Measurements from ENCODE around the gene RAI1. TPM values are rescaled to one million over a fixed set of nuclear protein-coding genes. Genes with fewer than 3 reads are reported as not detected.

The RAI1 gene
- polyA plus RNA-seq, 1 donor from 2014 or later: 3.0 TPM

DNA sequence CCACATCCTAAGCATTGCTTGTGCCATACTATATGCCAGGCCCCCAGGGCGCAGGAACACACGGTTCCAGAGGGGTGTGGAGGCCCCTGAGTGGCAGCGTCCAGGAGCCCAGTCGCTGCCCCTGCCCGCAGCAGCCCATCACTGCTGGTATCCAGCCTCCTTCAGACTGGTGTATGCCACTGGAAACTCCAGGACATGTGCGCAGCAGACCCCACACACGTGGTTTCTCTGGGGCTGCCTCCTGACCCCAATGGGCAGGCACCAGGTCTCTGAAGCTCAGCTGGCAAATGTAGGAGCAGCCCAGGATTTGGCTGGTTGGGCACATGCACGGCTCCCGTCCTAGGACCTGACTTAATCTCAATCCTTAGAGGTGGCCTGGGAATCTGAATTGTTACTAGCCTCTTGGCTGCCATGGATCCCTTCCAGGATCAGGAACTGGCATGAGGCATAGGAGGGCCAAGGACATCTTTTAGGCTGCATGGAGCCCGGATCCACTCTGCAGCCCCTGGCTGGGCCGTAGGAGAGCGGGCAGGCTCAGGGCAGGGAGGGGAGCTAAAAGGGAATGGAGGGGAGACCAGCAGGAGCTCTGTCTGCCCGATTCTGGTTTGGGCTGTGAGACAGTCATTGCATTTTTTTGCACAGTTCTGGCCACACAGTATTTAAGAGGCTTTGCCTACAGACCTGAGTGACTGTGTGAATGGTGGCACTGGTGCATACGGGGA, 62.3 kb downstream of the RAI1 start:
- H3K9me3 Mint-ChIP-seq: no peaks in the 10 kb centered on the region
- no peaks in the 10 kb centered on the region for H3K27me3 Mint-ChIP-seq
- no peaks in the 10 kb centered on the region for H3K36me3 Mint-ChIP-seq
- H3K4me1 Mint-ChIP-seq: peaks cover 0 to 5% (median 5%) of the 10 kb centered on the region in 3 donors
- no peak overlapping the region for H3K4me3 Mint-ChIP-seq
- no peak overlapping the region for H3K27ac Mint-ChIP-seq

DNA sequence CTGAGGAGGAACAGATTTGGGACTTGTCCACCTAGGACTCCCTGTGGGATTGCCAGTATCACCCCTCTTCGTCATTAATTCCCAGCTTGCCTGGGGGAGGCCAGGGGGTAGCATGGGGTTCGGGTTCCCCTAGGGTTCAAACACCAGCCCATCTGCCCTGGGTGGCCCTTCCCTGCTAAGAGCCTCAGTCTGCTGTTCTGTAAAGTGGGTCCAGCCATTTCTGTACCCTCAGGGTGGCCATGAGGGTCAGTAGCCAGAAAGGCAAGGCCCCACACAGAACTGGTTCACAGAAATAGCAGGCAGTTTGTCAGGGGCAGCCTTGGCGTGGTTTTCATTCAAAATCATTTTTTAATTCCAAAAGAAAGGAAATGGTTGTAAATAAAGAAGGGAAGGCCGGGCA, 62.9 kb downstream of the RAI1 start:
- H3K27ac Mint-ChIP-seq: no peak overlapping the region

DNA sequence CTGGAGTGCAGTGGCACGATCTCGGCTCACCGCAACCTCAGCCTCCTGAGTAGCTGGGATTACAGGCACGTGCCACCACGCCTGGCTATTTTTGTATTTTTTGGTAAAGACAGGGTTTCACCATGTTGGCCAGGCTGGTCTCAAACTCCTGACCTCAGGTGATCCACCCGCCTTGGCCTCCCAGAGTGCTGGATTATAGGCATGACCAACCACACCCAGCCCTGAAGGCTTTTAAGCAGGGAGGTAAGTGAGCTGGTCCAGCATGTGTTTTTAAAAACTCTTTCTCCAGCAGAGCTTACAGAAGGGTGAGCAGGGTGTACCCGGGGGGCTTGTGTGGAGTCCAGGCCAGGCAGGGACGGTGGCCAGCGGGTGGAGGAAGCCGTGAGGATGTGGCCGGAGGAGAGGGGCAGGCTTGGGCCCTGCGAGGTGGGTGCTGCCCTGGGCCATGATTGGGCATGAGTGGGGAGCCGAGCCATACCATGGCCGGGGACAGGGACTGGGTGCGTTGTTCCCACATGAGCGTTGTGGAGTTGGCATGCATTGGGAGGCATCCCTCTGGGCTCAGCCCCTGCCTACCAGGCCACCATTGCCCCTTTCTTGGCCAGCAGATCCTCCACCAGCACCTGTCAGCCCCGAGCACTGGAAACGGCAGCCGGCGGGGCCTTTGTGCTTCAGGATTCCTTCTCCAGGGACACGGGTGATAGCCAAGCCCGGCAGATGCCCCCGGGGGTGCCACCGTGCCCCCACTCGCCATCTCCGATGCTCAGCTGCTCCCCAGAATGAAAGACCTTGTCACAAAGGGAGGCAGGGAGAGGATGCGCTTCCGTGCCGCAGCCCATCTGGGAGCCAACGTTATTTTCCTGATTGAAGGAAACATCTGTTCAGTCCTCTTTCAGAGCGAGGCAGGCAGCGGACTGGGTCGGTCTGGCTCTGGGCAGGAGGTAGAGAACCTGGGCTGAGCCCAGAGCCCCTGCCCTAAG, 64.5 kb downstream of the RAI1 start:
- Mint-ChIP-seq H3K36me3 (no peaks in the 10 kb centered on the region), H3K4me1 (peaks cover 14 to 20% (median 20%) of the 10 kb centered on the region in 3 donors), H3K27ac (no peak overlapping the region), H3K4me3 (peak overlapping the region in 1 of 4 donors; percentile 23), H3K27me3 (no peaks in the 10 kb centered on the region), H3K9me3 (no peaks in the 10 kb centered on the region)

More for the DNA sequence above, 62.9 kb downstream of the RAI1 start:
- Mint-ChIP-seq H3K9me3 (no peaks in the 10 kb centered on the region), H3K27me3 (no peaks in the 10 kb centered on the region), H3K36me3 (no peaks in the 10 kb centered on the region), H3K4me3 (no peak overlapping the region), H3K4me1 (peaks cover under 1 to 7% (median 6%) of the 10 kb centered on the region in 3 donors)

DNA sequence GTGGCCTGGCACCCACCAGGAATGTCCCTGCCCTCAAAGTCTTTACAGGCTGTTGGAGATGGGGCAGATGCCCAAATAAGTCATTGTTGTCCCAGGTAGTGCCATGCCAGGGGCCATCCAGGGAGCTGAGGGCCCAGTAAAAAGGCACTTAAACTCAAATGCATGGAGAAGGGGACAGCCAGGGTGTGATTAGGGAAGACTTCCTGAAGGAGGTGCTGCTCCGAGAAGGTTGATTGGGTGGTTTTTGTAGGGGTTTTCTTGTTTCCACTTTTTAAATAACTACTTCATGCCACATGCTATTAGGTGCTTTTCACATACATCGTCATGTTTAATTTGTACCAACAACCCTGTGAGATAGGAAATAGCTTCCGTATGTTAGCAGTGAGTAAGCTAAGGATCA, 66.9 kb downstream of the RAI1 start:
- Mint-ChIP-seq H3K9me3 (no peaks in the 10 kb centered on the region), H3K27me3 (no peaks in the 10 kb centered on the region), H3K4me1 (peaks cover 25 to 35% (median 34%) of the 10 kb centered on the region in 3 donors), H3K27ac (peak overlapping the region; percentile 87 to 96 (median 93)), H3K4me3 (peak overlapping the region; percentile 87 to 99 (median 95)), H3K36me3 (no peaks in the 10 kb centered on the region)

DNA sequence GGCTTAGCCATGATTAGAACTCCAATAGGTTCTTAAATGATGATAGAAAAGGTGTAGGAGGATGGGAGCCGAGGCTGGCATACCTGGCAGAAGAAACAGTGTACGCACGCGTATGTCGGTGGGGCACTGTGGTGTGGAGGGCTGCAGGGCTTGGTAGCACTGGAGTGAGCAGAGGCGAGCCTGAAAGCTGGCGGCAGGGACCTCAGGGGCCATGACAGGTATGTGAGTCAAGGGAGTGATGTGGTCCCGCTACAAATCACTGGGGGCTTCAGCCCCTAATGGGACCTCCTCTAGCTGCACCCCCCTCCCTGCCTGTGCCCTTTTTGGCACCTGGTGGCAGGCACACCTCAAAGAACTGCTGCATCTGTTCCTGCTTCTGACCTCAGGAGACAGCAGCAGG, 67.3 kb downstream of the RAI1 start:
- peaks cover 28 to 37% (median 36%) of the 10 kb centered on the region in 3 donors for H3K4me1 Mint-ChIP-seq
- peak overlapping the region; percentile 87 to 96 (median 93) for H3K27ac Mint-ChIP-seq
- no peaks in the 10 kb centered on the region for H3K36me3 Mint-ChIP-seq

DNA sequence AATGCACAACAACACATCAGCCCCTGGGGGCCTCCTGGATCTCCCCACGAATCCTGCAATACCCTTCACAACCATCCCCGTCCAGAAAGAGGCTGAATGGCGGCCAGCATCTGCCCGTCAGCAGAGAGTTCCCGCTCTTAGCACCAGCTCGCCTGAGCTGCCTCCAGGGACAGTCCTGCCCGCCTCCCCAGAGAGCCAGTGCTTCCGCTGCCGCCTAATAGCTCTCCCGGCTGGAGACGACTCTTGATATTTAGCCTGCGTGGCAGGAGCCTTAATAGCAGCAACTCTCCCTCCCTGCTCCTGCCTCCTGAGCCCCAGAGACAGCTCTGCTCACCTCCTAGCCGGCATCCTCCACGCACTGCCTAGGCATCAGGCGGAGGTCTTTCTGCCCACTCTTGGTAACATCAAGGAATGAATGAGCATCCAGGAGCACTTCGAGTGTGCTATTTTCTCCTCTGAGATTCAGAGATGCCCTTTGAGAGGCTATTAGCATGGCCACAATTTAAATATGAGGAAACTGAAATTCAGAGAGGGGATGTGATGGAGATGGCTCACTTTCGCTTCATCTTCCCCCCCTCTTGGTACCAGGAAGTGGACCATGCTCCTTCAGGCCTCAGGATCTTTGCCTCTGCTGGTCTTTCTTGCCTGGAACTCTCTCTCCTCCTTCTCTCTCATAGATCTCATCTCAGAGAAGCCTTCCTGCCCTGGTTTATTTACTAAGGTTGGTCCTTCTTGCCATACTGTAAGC, 67.9 kb downstream of the RAI1 start:
- no peaks in the 10 kb centered on the region for H3K27me3 Mint-ChIP-seq
- peak overlapping the region; percentile 87 to 96 (median 93) for H3K27ac Mint-ChIP-seq
- peaks cover 31 to 39% (median 37%) of the 10 kb centered on the region in 3 donors for H3K4me1 Mint-ChIP-seq
- H3K36me3 Mint-ChIP-seq: no peaks in the 10 kb centered on the region
- no peaks in the 10 kb centered on the region for H3K9me3 Mint-ChIP-seq
- peak overlapping the region; percentile 87 to 99 (median 95) for H3K4me3 Mint-ChIP-seq

More for the DNA sequence above, 67.3 kb downstream of the RAI1 start:
- H3K4me3 Mint-ChIP-seq: peak overlapping the region; percentile 87 to 99 (median 95)
- no peaks in the 10 kb centered on the region for H3K9me3 Mint-ChIP-seq
- no peaks in the 10 kb centered on the region for H3K27me3 Mint-ChIP-seq

DNA sequence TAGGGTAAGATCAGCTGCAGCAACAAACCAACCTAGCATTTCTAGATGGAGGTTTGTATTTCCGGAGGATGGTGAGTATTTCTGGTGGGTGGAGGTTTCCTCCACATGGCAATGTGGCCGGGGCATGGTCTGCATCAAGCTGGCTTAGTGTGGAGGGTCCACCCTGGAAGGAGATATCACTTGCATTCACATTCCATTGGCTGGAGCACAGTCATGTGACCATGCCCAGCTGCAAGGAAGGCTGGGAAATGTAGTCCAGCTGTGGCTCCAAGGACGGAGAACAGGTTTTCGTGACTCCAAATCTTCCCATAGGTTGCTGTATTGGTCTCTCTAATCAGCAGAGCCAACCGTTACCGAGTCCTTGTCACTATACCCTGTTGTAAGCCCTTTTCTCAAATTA, 68.7 kb downstream of the RAI1 start:
- Mint-ChIP-seq H3K27ac (peak overlapping the region; percentile 87 to 96 (median 93)), H3K9me3 (no peaks in the 10 kb centered on the region), H3K27me3 (no peaks in the 10 kb centered on the region), H3K4me1 (peaks cover 31 to 39% (median 37%) of the 10 kb centered on the region in 3 donors), H3K36me3 (no peaks in the 10 kb centered on the region), H3K4me3 (peak overlapping the region; percentile 87 to 99 (median 95))

DNA sequence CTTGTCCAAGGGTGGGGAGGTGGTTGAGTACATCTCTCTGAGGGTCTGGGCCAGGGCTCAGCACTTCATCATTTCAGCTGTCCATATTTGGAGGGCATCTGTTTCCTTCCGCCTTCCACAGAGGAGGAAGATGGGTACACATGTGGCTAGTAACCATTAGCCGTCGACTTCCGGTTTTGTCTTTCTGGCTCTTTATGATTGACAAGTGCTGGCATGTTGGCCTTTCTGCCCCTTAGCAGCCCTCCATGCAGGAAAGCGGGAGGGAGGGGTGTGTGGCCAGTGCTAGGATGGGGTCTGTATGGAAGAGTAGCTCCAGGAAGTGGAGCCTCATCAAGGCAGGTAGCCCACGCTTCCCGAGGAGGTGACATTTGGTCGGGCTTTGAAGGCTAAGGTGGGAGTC, 69.6 kb downstream of the RAI1 start:
- no peaks in the 10 kb centered on the region for H3K36me3 Mint-ChIP-seq
- H3K4me3 Mint-ChIP-seq: peak overlapping the region; percentile 74 to 98 (median 84)
- H3K27ac Mint-ChIP-seq: peak overlapping the region; percentile 75 to 97 (median 87)
- peaks cover 31 to 44% (median 39%) of the 10 kb centered on the region in 3 donors for H3K4me1 Mint-ChIP-seq
- H3K27me3 Mint-ChIP-seq: no peaks in the 10 kb centered on the region
- no peaks in the 10 kb centered on the region for H3K9me3 Mint-ChIP-seq

DNA sequence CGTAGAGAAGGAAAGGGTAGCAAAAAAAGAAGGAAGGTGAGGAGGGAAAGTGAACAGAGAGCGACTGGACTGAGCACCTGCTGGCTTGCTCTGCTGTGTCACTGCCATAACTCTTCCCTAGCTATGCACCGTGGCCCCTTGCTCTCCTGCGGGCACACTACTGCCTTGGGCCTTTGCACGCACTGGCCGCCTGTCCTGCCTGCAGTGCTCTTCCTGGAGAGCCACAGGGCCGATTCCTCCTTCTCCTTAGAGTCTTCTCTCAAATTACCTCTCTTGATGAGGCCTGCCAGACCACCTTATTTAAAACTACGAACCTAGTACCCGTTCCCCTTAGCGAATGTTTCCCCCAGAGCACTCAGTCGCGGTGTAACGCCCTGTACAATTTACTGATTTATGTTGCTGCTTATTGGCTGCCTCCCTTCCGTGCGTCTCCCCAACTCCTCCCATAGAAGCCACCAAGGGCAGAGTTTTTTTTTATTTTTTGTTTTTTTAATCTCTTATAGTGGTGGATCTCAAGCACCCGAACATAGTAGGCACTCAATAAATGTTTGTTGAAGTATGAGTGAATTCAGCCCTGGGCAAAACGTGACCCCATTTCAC, 70.3 kb downstream of the RAI1 start:
- Mint-ChIP-seq H3K4me3 (peak overlapping the region; percentile 74 to 98 (median 84)), H3K27ac (peak overlapping the region; percentile 75 to 97 (median 87)), H3K36me3 (no peaks in the 10 kb centered on the region), H3K4me1 (peaks cover 34 to 44% (median 41%) of the 10 kb centered on the region in 3 donors), H3K9me3 (no peaks in the 10 kb centered on the region), H3K27me3 (no peaks in the 10 kb centered on the region)

DNA sequence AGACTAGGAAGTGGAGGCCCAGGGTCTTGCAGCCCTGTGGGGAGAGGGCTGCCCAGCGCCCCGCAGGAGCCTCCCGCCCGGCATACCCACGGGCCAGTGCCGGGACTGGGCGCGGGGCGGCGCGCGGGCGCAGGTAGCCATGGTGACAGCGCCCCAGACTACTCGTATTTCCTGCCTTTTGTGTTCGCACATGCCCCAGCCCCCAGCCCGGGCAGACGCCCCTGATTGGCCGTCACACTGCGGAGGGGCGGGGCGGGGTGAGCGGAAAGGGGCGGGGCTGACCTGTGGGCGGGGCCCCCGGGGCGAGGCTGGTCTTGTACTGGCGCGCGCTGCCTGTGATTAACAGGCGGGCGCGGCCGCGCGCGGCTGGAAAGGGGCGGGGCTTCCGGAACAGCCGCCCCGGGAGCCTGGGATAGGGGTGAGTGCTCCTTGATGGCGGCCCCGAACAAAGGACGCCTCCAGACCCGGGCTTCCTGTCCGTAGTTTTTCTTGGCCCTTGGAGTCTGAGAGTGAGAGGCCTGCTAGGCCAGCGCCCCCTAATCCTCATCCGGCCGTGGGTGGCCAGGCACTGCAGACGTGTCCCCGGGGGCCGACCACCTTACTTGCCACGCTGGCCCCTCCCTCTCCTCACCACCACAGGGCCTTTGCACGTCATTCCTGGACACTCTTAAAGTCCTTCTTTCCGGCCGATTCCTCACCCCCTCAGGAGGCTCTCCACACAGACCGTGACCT, 71.0 kb downstream of the RAI1 start:
- peak overlapping the region; percentile 87 to 97 (median 94) for H3K27ac Mint-ChIP-seq
- no peaks in the 10 kb centered on the region for H3K9me3 Mint-ChIP-seq
- H3K4me1 Mint-ChIP-seq: peaks cover 35 to 44% (median 44%) of the 10 kb centered on the region in 3 donors
- no peaks in the 10 kb centered on the region for H3K36me3 Mint-ChIP-seq
- H3K27me3 Mint-ChIP-seq: no peaks in the 10 kb centered on the region
- peak overlapping the region; percentile 74 to 98 (median 90) for H3K4me3 Mint-ChIP-seq

DNA sequence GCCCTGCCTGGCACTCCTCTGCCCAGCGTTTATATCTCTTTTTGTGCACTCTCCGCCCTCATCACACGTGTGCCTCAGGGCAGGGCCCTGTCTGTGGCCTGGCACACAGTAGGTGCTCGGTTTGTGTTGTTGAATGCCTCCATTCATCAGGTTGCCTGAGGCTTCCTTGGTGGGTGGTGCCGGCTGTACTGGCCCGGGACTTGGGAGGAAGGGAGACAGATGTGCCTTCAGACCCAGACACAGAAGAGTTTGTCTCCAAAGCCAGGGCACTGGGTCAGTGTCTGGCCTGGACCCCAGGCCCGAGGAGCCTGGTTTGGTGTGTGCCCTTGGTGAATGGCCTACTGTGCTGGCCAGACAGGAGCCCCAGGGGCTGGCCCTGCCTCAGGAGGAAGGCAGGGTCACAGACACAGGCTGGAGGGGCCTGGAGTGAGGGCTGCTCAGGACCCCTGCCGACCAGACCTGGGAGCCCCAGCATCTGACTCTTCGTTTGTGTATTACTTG, 71.6 kb downstream of the RAI1 start:
- Mint-ChIP-seq H3K9me3 (no peaks in the 10 kb centered on the region), H3K27me3 (no peaks in the 10 kb centered on the region)

DNA sequence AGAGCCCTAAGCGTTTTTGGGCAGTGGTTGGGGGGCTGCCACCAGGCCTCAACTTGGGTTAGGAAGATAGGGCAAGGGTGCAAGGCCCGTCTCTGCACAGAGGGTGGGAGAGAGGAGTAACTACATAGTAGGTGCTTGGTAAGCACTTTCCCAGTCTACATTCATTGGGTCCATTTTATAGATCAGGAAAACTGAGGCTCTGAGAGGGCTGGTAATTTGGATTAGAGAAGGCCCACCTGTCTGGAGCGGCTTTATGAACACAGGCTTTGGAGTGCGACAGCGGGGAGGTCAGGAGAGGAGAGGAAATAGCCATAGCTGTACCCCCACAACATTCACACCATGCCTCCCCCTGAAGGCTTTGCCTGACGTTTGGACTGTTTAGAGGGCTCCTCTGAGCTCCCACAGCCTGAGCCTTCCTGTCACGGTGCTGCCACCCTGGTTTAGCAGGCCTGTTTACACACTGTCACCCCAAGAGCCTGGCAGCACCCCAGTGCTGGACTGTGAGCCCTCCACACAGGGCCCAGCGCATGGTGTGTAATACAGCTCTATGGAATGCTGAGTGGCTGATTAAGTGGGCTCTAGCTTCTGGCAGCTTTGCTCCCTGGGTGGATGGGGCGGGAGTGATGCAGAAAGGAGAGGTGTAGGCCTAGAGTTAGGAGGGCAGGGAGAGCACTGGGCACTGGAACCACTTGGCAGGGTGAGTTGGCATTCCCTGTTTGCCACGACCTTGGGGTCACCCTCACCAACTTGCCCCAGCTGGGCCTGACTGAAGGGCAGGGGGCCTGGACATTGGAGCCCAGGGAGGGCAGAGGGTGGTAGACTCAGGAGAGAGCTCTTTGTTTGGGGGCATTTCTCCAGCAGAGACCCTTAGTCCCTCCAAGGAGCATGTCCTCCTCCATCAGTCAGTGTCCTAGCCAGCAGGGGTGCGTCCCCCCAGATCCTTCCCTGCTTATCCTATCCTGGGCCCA, 73.7 kb downstream of the RAI1 start:
- peak overlapping the region in 1 of 4 donors; percentile 74 for H3K4me3 Mint-ChIP-seq
- no peaks in the 10 kb centered on the region for H3K27me3 Mint-ChIP-seq
- no peaks in the 10 kb centered on the region for H3K9me3 Mint-ChIP-seq
- H3K4me1 Mint-ChIP-seq: peaks cover 34 to 43% (median 42%) of the 10 kb centered on the region in 3 donors
- H3K36me3 Mint-ChIP-seq: peaks cover 2% of the 10 kb centered on the region
- peak overlapping the region in 2 of 3 donors; percentile 51 to 91 for H3K27ac Mint-ChIP-seq

More for the DNA sequence above, 71.6 kb downstream of the RAI1 start:
- peak overlapping the region; percentile 74 to 98 (median 90) for H3K4me3 Mint-ChIP-seq
- no peaks in the 10 kb centered on the region for H3K36me3 Mint-ChIP-seq
- H3K27ac Mint-ChIP-seq: peak overlapping the region; percentile 87 to 94 (median 92)
- H3K4me1 Mint-ChIP-seq: peaks cover 42 to 50% (median 48%) of the 10 kb centered on the region in 3 donors
